Measurements from ENCODE around the gene AR. TPM values are rescaled to one million over a fixed set of nuclear protein-coding genes. Genes with fewer than 3 reads are reported as not detected.
"Not testable (repeated sequence)": the region's sequence is repeated elsewhere in the genome, so short reads cannot be mapped to it uniquely, and the experiment has no call there.

The AR gene
- total RNA-seq, 2 donors from 2014 or later, result 0.22 to 1.5 TPM

DNA sequence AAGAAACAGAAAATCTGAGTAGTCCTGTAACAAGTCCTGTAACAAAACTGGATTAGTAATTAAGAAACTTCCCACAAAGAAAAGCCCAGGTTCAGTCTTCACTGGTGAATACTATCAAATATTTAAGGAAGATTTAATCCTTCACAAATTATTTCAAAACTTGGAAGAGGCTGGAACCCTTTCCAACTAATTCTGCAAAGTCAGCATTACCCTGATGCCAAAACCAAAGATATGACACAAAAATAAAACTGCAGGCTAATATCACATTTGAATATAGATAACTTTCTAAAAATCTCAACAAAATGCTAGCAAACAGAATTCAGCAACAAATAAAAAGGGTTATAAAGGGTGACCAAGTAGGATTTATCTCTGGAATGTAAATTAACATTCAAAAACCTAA is 80.5 kb downstream of the AR start:
- DNase-seq (no peak), ATAC-seq (no peak)
- Mint-ChIP-seq H3K36me3 (ENCODE audit: low read depth) (no peaks in the 10 kb centered on the region), H3K4me3 (no peak overlapping the region), H3K4me1 (no peaks in the 10 kb centered on the region), H3K27me3 (no peaks in the 10 kb centered on the region), H3K27ac (no peak overlapping the region)
- H3K9me3 ChIP-seq (ENCODE audit: control insufficient read depth, low read length, poor library complexity, severe bottlenecking), result no peaks in the 10 kb centered on the region

GRCh38 chrX:67635424-67635823 is 91.6 kb downstream of the AR start:
- H3K27me3 Mint-ChIP-seq, result no peaks in the 10 kb centered on the region
- DNase-seq, result no peak
- no peak overlapping the region for H3K4me3 Mint-ChIP-seq
- H3K9me3 ChIP-seq (ENCODE audit: control insufficient read depth, low read length, poor library complexity, severe bottlenecking), result no peaks in the 10 kb centered on the region
- no peak for ATAC-seq
- no peaks in the 10 kb centered on the region for H3K4me1 Mint-ChIP-seq
- no peak overlapping the region for H3K27ac Mint-ChIP-seq
- H3K36me3 Mint-ChIP-seq (ENCODE audit: low read depth), result no peaks in the 10 kb centered on the region

- DNase-seq (no peak), ATAC-seq (no peak)
- Mint-ChIP-seq H3K4me1 (no peaks in the 10 kb centered on the region), H3K36me3 (ENCODE audit: low read depth) (no peaks in the 10 kb centered on the region), H3K27me3 (no peaks in the 10 kb centered on the region), H3K27ac (no peak overlapping the region), H3K4me3 (no peak overlapping the region)
- H3K9me3 ChIP-seq (ENCODE audit: control insufficient read depth, low read length, poor library complexity, severe bottlenecking), result no peaks in the 10 kb centered on the region
Measured at GRCh38 chrX:67636532-67636931, 92.7 kb downstream of the AR start.

DNA sequence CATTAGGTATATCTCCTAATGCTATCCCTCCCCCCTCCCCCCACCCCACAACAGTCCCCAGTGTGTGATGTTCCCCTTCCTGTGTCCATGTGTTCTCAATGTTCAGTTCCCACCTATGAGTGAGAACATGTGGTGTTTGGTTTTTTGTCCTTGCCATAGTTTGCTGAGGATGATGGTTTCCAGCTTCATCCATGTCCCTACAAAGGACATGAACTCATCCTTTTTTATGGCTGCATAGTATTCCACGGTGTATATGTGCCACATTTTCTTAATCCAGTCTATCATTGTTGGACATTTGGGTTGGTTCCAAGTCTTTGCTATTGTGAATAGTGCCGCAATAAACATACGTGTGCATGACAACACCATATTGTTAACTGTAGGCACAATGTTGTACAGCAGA is 93.5 kb downstream of the AR start:
- H3K4me1 Mint-ChIP-seq; ATAC-seq; H3K27ac Mint-ChIP-seq; H3K9me3 ChIP-seq (ENCODE audit: control insufficient read depth, low read length, poor library complexity, severe bottlenecking); DNase-seq; H3K36me3 Mint-ChIP-seq (ENCODE audit: low read depth); H3K4me3 Mint-ChIP-seq; H3K27me3 Mint-ChIP-seq: not testable (repeated sequence)

GRCh38 chrX:67648361-67648760 is 104.5 kb downstream of the AR start:
- no peaks in the 10 kb centered on the region for H3K27me3 Mint-ChIP-seq
- H3K4me3 Mint-ChIP-seq, result no peak overlapping the region
- no peak for ATAC-seq

DNA sequence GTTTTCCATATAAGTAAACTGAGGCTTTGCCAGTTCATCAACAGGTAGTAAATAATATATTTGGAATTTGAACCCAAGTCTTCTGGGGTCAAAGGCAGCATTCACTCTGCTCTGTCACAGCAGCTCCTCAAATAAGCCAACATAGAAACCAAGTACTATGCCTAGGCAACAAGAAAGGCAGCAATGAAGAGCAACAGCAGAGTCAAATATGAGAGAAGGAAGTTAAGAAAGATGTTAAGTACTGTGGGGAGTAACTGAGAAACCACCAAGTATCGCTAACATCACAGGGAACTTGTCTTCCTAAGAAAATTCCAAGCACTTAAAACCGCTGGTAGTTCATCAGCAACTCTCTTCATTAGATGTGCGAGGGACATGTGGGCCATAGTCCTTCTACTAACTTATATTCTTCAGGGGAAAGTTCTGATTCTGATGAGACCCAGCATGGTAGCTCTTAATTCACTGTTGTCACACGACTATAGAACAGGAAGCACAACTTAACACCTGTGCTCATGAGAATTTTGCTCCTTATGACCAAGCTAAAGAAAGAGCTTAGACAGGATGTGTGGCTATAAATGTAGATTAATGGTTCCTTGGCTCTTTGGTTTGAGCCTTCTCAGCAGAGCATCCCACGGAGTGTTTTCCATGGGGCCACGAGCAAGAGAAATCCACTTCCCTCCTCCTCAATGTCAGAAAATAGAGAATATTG is 107.8 kb downstream of the AR start:
- Mint-ChIP-seq H3K36me3 (ENCODE audit: low read depth) (no peaks in the 10 kb centered on the region), H3K27me3 (no peaks in the 10 kb centered on the region), H3K4me1 (no peaks in the 10 kb centered on the region), H3K4me3 (no peak overlapping the region), H3K27ac (no peak overlapping the region)
- no peak for DNase-seq
- no peak for ATAC-seq
- no peaks in the 10 kb centered on the region for H3K9me3 ChIP-seq (ENCODE audit: control insufficient read depth, low read length, poor library complexity, severe bottlenecking)

More at GRCh38 chrX:67648361-67648760, 104.5 kb downstream of the AR start:
- H3K4me1 Mint-ChIP-seq, result no peaks in the 10 kb centered on the region
- DNase-seq, result no peak
- H3K27ac Mint-ChIP-seq, result no peak overlapping the region
- no peaks in the 10 kb centered on the region for H3K36me3 Mint-ChIP-seq (ENCODE audit: low read depth)
- no peaks in the 10 kb centered on the region for H3K9me3 ChIP-seq (ENCODE audit: control insufficient read depth, low read length, poor library complexity, severe bottlenecking)

DNA sequence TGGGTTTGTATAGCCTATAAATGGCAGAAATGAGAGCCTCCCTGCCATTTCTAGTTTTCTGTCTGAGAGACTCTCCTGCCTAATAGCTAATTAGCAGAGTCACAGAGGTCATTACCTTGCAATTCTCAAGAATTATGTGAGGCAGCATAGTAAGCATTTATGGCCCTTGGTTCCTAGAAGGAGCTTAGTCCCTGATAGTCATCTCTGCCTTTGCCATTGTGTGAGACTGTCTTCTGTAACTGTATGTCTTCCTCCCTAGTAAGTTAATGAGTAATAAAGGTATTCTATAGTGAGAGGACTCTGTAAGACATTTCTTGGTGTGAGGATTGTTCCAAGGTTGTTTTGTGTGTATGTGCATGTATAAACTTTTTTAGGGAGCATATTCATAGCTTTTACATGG is 108.7 kb downstream of the AR start:
- no peak for DNase-seq
- Mint-ChIP-seq H3K27ac (no peak overlapping the region), H3K27me3 (no peaks in the 10 kb centered on the region), H3K4me3 (no peak overlapping the region), H3K36me3 (ENCODE audit: low read depth) (no peaks in the 10 kb centered on the region), H3K4me1 (no peaks in the 10 kb centered on the region)
- ATAC-seq, result no peak
- no peaks in the 10 kb centered on the region for H3K9me3 ChIP-seq (ENCODE audit: control insufficient read depth, low read length, poor library complexity, severe bottlenecking)

GRCh38 chrX:67654301-67654700 is 110.5 kb downstream of the AR start:
- no peaks in the 10 kb centered on the region for H3K9me3 ChIP-seq (ENCODE audit: control insufficient read depth, low read length, poor library complexity, severe bottlenecking)
- H3K36me3 Mint-ChIP-seq (ENCODE audit: low read depth), result no peaks in the 10 kb centered on the region
- ATAC-seq (no peak), DNase-seq (no peak)
- H3K4me3 Mint-ChIP-seq, result no peak overlapping the region
- H3K27ac Mint-ChIP-seq, result no peak overlapping the region
- H3K27me3 Mint-ChIP-seq, result no peaks in the 10 kb centered on the region
- H3K4me1 Mint-ChIP-seq, result no peaks in the 10 kb centered on the region

- Mint-ChIP-seq H3K27me3 (no peaks in the 10 kb centered on the region), H3K27ac (no peak overlapping the region), H3K4me3 (no peak overlapping the region), H3K4me1 (no peaks in the 10 kb centered on the region), H3K36me3 (ENCODE audit: low read depth) (peaks cover 2% of the 10 kb centered on the region)
- DNase-seq (no peak), ATAC-seq (no peak)
- no peaks in the 10 kb centered on the region for H3K9me3 ChIP-seq (ENCODE audit: control insufficient read depth, low read length, poor library complexity, severe bottlenecking)
Measured at GRCh38 chrX:67665583-67665982, 121.8 kb downstream of the AR start.

DNA sequence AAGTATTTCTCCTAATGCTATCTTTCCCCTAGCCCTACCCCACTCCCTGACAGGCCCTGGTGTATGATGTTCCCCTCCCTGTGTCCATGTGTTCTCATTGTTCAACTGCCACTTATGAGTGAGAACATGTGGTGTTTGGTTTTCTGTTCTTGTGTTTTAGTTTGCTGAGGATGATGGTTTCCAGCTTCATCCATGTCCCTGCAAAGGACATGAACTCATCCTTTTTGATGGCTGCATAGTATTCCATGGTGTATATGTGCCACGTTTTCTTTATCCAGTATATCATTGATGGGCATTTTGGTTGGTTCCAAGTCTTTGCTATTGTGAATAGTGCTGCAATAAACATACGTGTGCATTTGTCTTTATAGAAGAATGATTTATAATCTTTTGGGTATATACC is 126.9 kb downstream of the AR start:
- not testable (repeated sequence) for H3K27ac Mint-ChIP-seq; H3K36me3 Mint-ChIP-seq (ENCODE audit: low read depth); H3K4me1 Mint-ChIP-seq; H3K4me3 Mint-ChIP-seq; H3K27me3 Mint-ChIP-seq; ATAC-seq; H3K9me3 ChIP-seq (ENCODE audit: control insufficient read depth, low read length, poor library complexity, severe bottlenecking); DNase-seq

DNA sequence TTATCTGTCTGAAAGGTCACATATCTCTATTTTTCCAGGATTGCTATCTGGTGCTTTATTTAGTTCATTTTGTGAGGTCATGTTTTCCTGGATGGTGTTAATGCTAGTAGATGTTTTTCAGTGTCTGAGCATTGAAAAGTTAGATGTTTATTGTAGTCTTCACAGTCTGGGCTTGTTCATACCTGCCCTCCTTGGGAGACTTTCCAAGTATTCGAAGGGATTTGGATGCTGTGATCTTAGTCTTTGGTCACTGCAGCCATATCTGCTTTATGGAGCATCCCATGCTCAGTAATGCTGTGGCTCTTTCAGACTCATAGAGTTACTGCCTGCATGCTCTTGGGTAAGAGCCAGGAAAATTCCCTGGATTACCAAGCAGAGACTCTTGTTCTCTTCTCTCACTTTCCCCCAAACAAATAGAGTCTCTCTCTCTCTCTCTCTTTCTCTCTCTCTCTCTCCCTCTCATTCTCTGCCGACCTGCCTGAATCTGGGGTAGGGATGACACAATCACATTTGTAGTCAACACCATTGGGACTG is 130.0 kb downstream of the AR start:
- H3K9me3 ChIP-seq (ENCODE audit: control insufficient read depth, low read length, poor library complexity, severe bottlenecking), result no peaks in the 10 kb centered on the region
- no peak for ATAC-seq
- DNase-seq, result no peak
- no peak overlapping the region for H3K27ac Mint-ChIP-seq
- no peaks in the 10 kb centered on the region for H3K27me3 Mint-ChIP-seq
- H3K4me1 Mint-ChIP-seq, result no peaks in the 10 kb centered on the region
- peaks cover 3% of the 10 kb centered on the region for H3K36me3 Mint-ChIP-seq (ENCODE audit: low read depth)
- no peak overlapping the region for H3K4me3 Mint-ChIP-seq

- H3K4me3 Mint-ChIP-seq, result no peak overlapping the region
- H3K27ac Mint-ChIP-seq, result no peak overlapping the region
- H3K9me3 ChIP-seq (ENCODE audit: control insufficient read depth, low read length, poor library complexity, severe bottlenecking), result no peaks in the 10 kb centered on the region
- no peak for DNase-seq
- H3K27me3 Mint-ChIP-seq, result no peaks in the 10 kb centered on the region
- H3K36me3 Mint-ChIP-seq (ENCODE audit: low read depth), result peaks cover 3% of the 10 kb centered on the region
- no peak for ATAC-seq
- H3K4me1 Mint-ChIP-seq, result no peaks in the 10 kb centered on the region
Measured at GRCh38 chrX:67674741-67675140, 130.9 kb downstream of the AR start.

DNA sequence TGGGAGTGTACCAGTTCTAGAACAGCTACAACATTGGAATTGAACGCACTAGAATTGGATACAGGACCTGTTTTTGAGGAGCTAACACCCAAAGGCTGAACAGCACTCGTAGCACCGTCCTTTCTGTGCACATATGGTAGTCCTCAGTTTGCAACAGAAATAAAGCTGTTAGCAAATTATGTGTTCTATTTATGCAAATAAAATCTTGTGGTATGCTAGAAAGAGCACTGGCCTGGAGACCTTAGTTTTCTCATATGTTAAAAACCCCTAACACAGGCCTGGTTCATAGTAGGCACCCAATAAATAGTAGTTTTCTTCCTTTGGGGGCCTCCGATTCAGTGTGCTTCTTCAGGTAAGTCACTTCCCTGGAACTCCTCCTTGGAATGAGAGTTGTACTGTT is 140.3 kb downstream of the AR start:
- no peak overlapping the region for H3K4me3 Mint-ChIP-seq
- ATAC-seq, result no peak
- no peaks in the 10 kb centered on the region for H3K36me3 Mint-ChIP-seq (ENCODE audit: low read depth)
- H3K4me1 Mint-ChIP-seq, result no peaks in the 10 kb centered on the region
- H3K9me3 ChIP-seq (ENCODE audit: control insufficient read depth, low read length, poor library complexity, severe bottlenecking), result no peaks in the 10 kb centered on the region
- H3K27me3 Mint-ChIP-seq, result no peaks in the 10 kb centered on the region
- no peak for DNase-seq
- no peak overlapping the region for H3K27ac Mint-ChIP-seq

GRCh38 chrX:67692246-67692645 is 148.4 kb downstream of the AR start:
- no peak for ATAC-seq
- Mint-ChIP-seq H3K27me3 (no peaks in the 10 kb centered on the region), H3K36me3 (ENCODE audit: low read depth) (no peaks in the 10 kb centered on the region), H3K4me1 (no peaks in the 10 kb centered on the region), H3K27ac (no peak overlapping the region), H3K4me3 (no peak overlapping the region)
- no peaks in the 10 kb centered on the region for H3K9me3 ChIP-seq (ENCODE audit: control insufficient read depth, low read length, poor library complexity, severe bottlenecking)
- no peak for DNase-seq
